ENCODE results near the gene PACSIN2. TPM values are rescaled to one million over a fixed set of nuclear protein-coding genes. Genes with fewer than 3 reads are reported as not detected.

The PACSIN2 gene
- polyA plus RNA-seq, 2 of the 4 experiments (the other 2 are of a cell fraction), result 60.3 to 94.0 TPM

DNA sequence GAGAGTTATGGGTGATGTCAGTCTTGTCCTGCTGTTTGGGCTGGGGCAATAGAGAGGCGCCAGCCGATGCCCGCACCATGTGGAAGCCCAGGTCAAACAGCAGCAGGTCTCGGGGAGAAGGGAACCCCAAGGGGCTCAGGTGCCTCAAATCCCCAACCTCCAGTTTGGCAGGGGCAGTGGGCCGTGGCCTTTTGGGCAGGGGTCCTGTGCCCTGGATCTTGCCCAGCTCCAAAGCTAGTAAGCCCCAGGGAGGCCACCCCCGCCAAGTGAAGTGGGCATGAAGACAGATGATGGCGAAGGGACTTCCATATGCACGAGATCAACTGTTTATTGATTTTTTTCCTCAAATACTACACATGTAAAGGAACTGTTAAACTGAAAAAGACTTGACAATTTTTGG is 145.5 kb downstream of the PACSIN2 start:
- no peak for FAIRE-seq
- TF ChIP-seq FOXS1 (CRISPR knock-in tag; IDR thresholded peaks at IDR 0.05) (no peak), HEYL (CRISPR knock-in tag; IDR thresholded peaks at IDR 0.05) (no peak), RFX5 (IDR thresholded peaks at IDR 0.05) (no peak), JUNB (IDR thresholded peaks at IDR 0.05) (no peak), NFE2L2 (conservative IDR thresholded peaks at IDR 0.05; ENCODE audit: low read length) (no peak), NR3C1 (IDR thresholded peaks at IDR 0.05) (no peak), KDM5A (IDR thresholded peaks at IDR 0.05) (no peak), EHF (CRISPR knock-in tag; IDR thresholded peaks at IDR 0.05) (no peak), MAFK (IDR thresholded peaks at IDR 0.05; ENCODE audit: partially characterized antibody) (no peak)
- ATAC-seq, result no peak
- Histone ChIP-seq H3K9me3 (no peaks in the 10 kb centered on the region), H3K4me2 (no peak overlapping the region), H3K4me3 (no peak overlapping the region), H3K27ac (no peak overlapping the region), H3K4me1 (no peaks in the 10 kb centered on the region)
- CTCF ChIA-PET, result interaction anchor here (0.5 to 2.3 kb wide), 2 partner anchors 198 to 209 kb away, joined by 4 to 10 read pairs; no protein-coding TSS in a partner anchor
- POLR2A ChIA-PET, result no interaction called here
- WGBS (ENCODE audit: missing lambda C conversion rate), result 92% methylated on average over 6 of the region's 8 CpGs
- no peak for DNase-seq (ENCODE audit: low read depth in 1 of 2, low spot score in 1 of 2)

GRCh38 chr22:42868751-42869251 is 146.1 kb downstream of the PACSIN2 start:
- POLR2A ChIA-PET, result no interaction called here
- Histone ChIP-seq H3K9me3 (no peaks in the 10 kb centered on the region), H3K27ac (0 out of 6 replicates have a peak overlapping the region, but pooled peaks of 1 of the 2 experiments have one; percentile 19), H3K4me2 (no peak overlapping the region), H3K4me3 (no peak overlapping the region), H3K4me1 (no peaks in the 10 kb centered on the region)
- FAIRE-seq (no peak), ATAC-seq (no peak), DNase-seq (ENCODE audit: low read depth in 1 of 2, low spot score in 1 of 2) (no peak)
- WGBS (ENCODE audit: missing lambda C conversion rate), result 84% methylated on average over 9 of the region's 16 CpGs
- TF ChIP-seq FOSB (CRISPR knock-in tag; IDR thresholded peaks at IDR 0.05) (no peak), JUN (IDR thresholded peaks at IDR 0.05) (0 out of 5 replicates have a peak, but pooled peaks of 1 of the 2 experiments have one; percentile 9)
- CTCF ChIA-PET, result interaction anchor here (0.5 to 2.9 kb wide), 15 partner anchors 8 to 253 kb away, joined by 3 to 26 read pairs (median 6); partner anchors contain the start of genes ARFGAP3 and POLDIP3

DNA sequence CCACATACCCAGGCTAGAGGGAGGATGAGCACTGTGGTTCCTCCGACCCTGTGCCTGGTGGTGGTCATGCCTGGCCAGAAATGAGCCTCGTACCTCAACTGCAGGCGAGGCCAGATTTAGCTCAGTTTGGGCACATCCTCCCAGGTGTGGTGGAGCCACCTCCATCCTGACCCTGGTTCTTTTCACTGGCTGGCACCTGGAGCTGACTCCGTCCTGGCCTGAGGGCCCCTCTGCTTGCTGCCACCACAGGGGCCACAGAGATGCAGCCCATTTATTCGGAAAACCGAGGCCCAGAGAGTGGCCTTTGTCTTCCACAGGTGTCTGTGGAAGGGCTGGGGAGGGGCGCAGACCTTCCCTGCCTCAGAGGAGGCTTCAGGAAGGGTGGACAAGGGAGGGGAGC is 148.8 kb downstream of the PACSIN2 start:
- H3K9me3 ChIP-seq, result no peaks in the 10 kb centered on the region
- ATAC-seq (no peak), DNase-seq (ENCODE audit: low read depth in 1 of 2, low spot score in 1 of 2) (no peak), FAIRE-seq (no peak)
- H3K27ac ChIP-seq, result no peak overlapping the region
- WGBS (ENCODE audit: missing lambda C conversion rate), result 97% methylated on average over 6 of the region's 7 CpGs
- H3K4me2 ChIP-seq, result no peak overlapping the region
- ChIA-PET CTCF (interaction anchor here (2.9 kb wide), 1 partner anchor 9 kb away, joined by 26 read pairs; the partner anchor contains the start of gene ARFGAP3), POLR2A (no interaction called here)
- no peak overlapping the region for H3K4me3 ChIP-seq
- TF ChIP-seq, protein P1, sequence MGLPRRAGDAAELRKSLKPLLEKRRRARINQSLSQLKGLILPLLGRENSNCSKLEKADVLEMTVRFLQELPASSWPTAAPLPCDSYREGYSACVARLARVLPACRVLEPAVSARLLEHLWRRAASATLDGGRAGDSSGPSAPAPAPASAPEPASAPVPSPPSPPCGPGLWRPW (IDR thresholded peaks at IDR 0.05), result no peak
- no peak for TF ChIP-seq HOXB13 (CRISPR knock-in tag; IDR thresholded peaks at IDR 0.05; ENCODE audit: low read depth)
- H3K4me1 ChIP-seq, result peaks cover 14% of the 10 kb centered on the region; the same call in 1 of the 3 replicates

DNA sequence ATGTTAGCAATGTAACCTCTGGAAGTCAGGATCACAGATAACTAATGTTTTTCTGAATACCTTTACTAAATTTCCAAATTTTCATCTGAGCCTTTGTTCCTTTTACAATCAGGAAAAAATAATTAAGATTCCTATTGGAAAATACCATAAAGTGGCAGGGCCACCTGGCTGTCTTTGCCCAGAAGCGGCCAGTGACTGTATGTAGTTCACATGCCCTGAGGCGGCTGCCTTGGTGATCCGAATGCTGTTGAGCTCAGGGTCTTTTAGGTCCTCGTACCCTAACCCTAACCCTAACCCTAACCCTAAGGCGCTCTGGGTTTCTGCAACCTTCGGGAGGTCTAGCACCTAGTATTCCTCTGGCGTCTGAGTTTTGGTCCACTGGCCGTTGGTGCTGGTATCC is 149.4 kb downstream of the PACSIN2 start:
- H3K4me1 ChIP-seq, result peaks cover 14% of the 10 kb centered on the region; the same call in 1 of the 3 replicates
- POLR2A ChIA-PET, result no interaction called here
- 90% methylated on average over 8 of the region's 8 CpGs for WGBS (ENCODE audit: missing lambda C conversion rate)
- H3K9me3 ChIP-seq, result no peaks in the 10 kb centered on the region
- H3K27ac ChIP-seq, result no peak overlapping the region
- H3K4me3 ChIP-seq, result no peak overlapping the region
- FAIRE-seq (no peak), ATAC-seq (no peak), DNase-seq (ENCODE audit: low read depth in 1 of 2, low spot score in 1 of 2) (no peak)
- H3K4me2 ChIP-seq, result no peak overlapping the region
- CTCF ChIA-PET, result interaction anchor here (1.3 kb wide), 1 partner anchor 121 kb away, joined by 3 read pairs; no protein-coding TSS in a partner anchor
- TF ChIP-seq EP300 (IDR thresholded peaks at IDR 0.05), result no peak
- no peak for TF ChIP-seq RNF2 (IDR thresholded peaks at IDR 0.05; ENCODE audit: borderline replicate concordance, low read depth)
- TF ChIP-seq, protein P2, sequence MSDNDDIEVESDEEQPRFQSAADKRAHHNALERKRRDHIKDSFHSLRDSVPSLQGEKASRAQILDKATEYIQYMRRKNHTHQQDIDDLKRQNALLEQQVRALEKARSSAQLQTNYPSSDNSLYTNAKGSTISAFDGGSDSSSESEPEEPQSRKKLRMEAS (IDR thresholded peaks at IDR 0.05), result no peak
- no peak for TF ChIP-seq EHMT2 (IDR thresholded peaks at IDR 0.05; ENCODE audit: low read depth)

DNA sequence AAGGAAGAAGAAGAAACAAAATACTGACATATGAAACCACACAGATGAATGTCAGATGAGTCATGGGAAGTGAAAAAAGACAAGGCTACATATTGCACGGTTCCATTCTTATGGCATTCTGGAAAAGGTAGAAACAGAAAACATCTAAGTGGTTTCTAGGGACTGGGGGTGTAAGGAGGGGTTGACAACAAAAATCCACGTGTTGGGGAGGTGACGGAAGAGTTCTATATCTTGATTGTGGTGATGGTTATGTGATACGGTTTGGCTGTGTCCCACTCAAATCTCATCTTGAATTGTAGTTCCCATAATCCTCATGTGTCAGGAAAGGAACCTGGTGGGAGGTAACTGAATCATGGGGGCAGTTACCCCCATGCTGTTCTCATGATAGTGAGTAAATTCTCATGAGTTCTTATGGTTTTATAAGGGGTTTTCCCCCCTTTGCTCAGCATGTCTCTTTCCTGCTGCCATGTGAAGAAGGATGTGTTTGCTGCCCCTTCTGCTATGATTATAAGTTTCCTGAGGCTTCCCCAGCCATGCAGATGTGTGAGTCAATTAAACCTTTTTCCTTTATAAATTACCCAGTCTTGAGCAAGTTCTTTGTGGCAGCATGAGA is 151.5 kb downstream of the PACSIN2 start:
- Histone ChIP-seq H3K9me3 (no peaks in the 10 kb centered on the region), H3K27ac (peak overlapping the region in 1 of 2 experiments; percentile 66; a peak in 3 of 6 replicates), H3K4me2 (no peak overlapping the region), H3K4me3 (no peak overlapping the region), H3K4me1 (peaks cover 14% of the 10 kb centered on the region; the same call in 1 of the 3 replicates)
- CTCF ChIA-PET, result no interaction called here
- peak in 1 of 2 experiments; percentile 39 for DNase-seq (ENCODE audit: low read depth in 1 of 2, low spot score in 1 of 2)
- 58% methylated on average over 4 of the region's 4 CpGs for WGBS (ENCODE audit: missing lambda C conversion rate)
- no peak for ATAC-seq
- POLR2A ChIA-PET, result no interaction called here
- no peak for FAIRE-seq
- TF ChIP-seq CEBPB (IDR thresholded peaks at IDR 0.05) (no peak), FOSL2 (IDR thresholded peaks at IDR 0.05) (no peak), FOSL2 (CRISPR knock-in tag; IDR thresholded peaks at IDR 0.05) (peak; percentile 64)

Data from A549 (cell line).